ENCODE measurements around the gene NAALAD2. TPM values are rescaled to one million over a fixed set of nuclear protein-coding genes. Genes with fewer than 3 reads are reported as not detected.
A peak's percentile ranks its signal among the peaks of the same experiment; 100 is the strongest.
"Not testable (repeated sequence)": the region's sequence is repeated elsewhere in the genome, so short reads cannot be mapped to it uniquely, and the experiment has no call there.

Gene NAALAD2
- total RNA-seq, result 5.3 and 13.0 TPM in 2 replicates
- polyA plus RNA-seq, result 8.3 and 14.6 TPM in 2 replicates

DNA sequence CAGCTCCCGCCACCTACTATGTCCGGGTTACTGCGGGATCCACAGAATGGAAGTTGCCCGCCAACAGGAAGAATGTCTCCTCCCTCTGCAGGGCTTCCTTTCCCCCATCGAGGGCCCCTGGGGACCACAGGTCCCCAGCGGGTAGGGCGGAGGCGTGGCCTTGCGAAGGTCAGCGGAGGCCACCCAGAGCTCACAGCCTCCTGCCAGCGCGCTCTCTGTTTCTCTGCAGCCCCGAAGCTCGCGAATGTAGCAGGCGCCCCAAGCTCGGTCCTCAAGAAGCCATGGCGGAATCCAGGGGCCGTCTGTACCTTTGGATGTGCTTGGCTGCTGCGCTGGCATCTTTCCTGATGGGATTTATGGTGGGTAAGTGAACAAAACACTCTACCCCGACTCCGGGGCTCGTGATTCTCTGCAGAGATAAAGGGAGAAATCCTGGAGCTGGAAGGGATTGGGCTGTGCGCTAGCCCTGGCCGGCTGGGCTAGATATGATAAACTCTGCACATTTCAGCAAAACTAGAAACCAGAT lies at the start of gene NAALAD2:
TSS of gene NAALAD2 (plus strand) at position 186 of the 526 bp plus-strand sequence. CDS start at position 282, 96 bp downstream.
- peak within 1 kb of the TSS; percentile 80 for H3K4me3 ChIP-seq
- no peak within 1 kb of the TSS for H3K27ac ChIP-seq
- peaks cover 10% of the 10 kb centered on the region for H3K4me1 ChIP-seq (ENCODE audit: low read depth)
- no peaks in the 10 kb centered on the region for H3K36me3 ChIP-seq
- H3K9me3 ChIP-seq (ENCODE audit: low read depth), result no peaks in the 10 kb centered on the region
- H3K27me3 ChIP-seq, result no peaks in the 10 kb centered on the region
- DNase-seq (ENCODE audit: low read depth in 1 of 2, low spot score in 1 of 2), result peak; percentile 80 to 83
- TF ChIP-seq, protein P1, sequence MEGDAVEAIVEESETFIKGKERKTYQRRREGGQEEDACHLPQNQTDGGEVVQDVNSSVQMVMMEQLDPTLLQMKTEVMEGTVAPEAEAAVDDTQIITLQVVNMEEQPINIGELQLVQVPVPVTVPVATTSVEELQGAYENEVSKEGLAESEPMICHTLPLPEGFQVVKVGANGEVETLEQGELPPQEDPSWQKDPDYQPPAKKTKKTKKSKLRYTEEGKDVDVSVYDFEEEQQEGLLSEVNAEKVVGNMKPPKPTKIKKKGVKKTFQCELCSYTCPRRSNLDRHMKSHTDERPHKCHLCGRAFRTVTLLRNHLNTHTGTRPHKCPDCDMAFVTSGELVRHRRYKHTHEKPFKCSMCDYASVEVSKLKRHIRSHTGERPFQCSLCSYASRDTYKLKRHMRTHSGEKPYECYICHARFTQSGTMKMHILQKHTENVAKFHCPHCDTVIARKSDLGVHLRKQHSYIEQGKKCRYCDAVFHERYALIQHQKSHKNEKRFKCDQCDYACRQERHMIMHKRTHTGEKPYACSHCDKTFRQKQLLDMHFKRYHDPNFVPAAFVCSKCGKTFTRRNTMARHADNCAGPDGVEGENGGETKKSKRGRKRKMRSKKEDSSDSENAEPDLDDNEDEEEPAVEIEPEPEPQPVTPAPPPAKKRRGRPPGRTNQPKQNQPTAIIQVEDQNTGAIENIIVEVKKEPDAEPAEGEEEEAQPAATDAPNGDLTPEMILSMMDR (IDR thresholded peaks at IDR 0.05; ENCODE audit: low read depth, low read length), result no peak

DNA sequence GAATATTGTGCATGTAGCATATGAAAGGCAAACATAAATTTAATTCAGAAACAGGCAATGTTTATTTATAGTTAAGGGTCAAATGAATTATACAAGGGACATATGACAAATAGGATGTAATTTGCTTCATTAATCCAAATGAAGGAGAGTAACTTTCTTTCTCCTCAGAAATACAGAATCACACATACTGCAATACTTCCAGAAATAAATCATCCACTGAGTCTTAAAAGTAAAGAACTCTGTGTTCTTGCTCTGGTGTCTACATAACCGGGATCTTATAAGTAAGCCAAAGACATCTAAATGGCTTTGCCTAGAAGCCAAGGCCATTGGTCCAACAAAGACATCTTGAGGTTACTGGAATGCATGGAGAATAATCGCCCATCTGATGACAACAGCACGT lies 48.8 kb upstream of the NAALAD2 start, which contains the start of gene UBTFL1:
TSS of gene UBTFL1 (plus strand) at position 301 of the 400 bp plus-strand sequence. CDS start at position 301, 0 bp downstream.
- H3K36me3 ChIP-seq; DNase-seq (ENCODE audit: low read depth in 1 of 2, low spot score in 1 of 2); H3K9me3 ChIP-seq (ENCODE audit: low read depth); H3K27me3 ChIP-seq; H3K27ac ChIP-seq; H3K4me3 ChIP-seq; H3K4me1 ChIP-seq (ENCODE audit: low read depth): not testable (repeated sequence)

DNA sequence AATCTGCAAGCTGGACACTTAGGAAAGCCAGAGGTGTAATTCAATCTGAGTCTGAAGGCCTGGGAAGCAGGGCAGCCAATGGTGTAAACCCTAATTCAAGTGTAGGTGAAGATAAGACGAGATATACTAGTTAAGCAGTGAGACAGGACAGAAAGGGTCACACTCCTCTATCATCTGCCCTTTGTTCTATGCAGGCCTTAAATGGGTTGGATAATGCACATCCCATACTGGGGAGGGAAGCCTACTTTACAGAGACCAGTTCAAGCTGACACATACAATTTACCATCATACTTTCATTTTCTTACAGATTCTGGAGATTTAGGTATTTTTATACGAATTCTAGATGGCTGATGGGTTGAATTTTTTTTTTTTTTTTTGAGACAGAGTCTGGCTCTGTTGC lies 45.7 kb upstream of the NAALAD2 start:
- not testable (repeated sequence) for H3K9me3 ChIP-seq (ENCODE audit: low read depth); H3K4me1 ChIP-seq (ENCODE audit: low read depth); H3K36me3 ChIP-seq; DNase-seq (ENCODE audit: low read depth in 1 of 2, low spot score in 1 of 2); H3K27ac ChIP-seq; H3K4me3 ChIP-seq; H3K27me3 ChIP-seq

DNA sequence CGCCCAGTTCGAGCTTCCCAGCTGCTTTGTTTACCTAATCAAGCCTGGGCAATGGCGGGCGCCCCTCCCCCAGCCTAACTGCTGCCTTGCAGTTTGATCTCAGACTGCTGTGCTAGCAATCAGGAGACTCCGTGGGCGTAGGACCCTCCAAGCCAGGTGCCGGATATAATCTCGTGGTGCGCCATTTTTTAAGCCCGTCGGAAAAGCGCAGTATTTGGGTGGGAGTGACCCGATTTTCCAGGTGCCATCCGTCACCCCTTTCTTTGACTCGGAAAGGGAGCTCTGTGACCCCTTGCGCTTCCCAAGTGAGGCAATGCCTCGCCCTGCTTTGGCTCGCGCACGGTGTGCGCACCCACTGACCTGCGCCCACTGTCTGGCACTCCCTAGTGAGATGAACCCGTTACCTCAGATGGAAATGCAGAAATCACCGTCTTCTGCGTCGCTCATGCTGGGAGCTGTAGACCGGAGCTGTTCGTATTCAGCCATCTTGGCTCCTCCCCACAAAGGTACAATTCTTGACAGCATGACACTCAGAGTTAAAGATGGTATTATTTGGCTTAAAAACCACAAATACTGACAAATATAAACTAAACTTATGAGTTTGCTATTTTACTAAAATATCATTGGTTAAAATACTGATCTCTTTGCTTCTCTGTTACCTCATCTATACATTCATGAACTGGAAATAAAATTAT lies 39.1 kb upstream of the NAALAD2 start:
- not testable (repeated sequence) for DNase-seq (ENCODE audit: low read depth in 1 of 2, low spot score in 1 of 2); H3K27me3 ChIP-seq; H3K4me3 ChIP-seq; H3K27ac ChIP-seq; H3K9me3 ChIP-seq (ENCODE audit: low read depth); H3K4me1 ChIP-seq (ENCODE audit: low read depth); H3K36me3 ChIP-seq

DNA sequence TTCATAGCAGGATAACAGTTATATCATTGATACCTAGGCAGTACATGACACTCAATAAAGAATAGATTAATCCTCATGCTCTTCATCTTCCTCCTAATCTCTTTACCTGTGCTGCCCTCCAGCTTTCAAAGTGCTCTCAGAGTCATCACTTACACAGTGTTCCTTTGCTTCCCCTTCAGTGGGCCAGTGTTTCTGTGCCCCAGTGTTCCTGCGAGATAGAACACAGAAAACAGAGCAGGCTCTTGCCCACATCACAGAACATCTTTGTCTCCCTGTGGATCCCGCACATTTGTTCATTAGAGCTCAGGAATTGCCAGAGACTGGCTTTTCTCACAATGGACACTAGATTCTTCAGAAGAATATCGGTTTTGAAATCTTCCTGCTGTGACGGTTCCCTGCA lies 36.2 kb upstream of the NAALAD2 start:
- H3K4me3 ChIP-seq; H3K27me3 ChIP-seq; H3K4me1 ChIP-seq (ENCODE audit: low read depth); DNase-seq (ENCODE audit: low read depth in 1 of 2, low spot score in 1 of 2); H3K27ac ChIP-seq; H3K36me3 ChIP-seq; H3K9me3 ChIP-seq (ENCODE audit: low read depth): not testable (repeated sequence)

DNA sequence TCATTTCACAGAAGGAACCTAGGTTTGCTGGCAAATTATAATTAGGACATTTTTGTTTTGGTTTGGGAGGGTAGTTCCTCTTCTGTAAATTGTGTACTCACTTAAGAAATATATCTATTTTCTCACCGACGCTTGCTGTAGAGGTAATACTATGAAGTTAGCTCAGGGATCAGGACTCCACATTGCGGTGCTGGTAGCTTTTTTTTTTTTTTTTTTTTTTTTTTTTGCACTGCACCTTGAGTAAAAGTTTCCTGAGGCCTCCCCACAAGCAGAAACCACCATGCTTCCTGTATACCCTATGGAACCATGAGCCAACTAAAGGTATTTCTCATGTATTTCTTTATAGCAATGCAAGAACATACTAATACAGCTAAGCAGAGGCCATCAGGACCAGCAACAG lies 34.0 kb upstream of the NAALAD2 start:
- no peak overlapping the region for H3K4me3 ChIP-seq
- H3K27ac ChIP-seq, result no peak overlapping the region
- no peak for DNase-seq (ENCODE audit: low read depth in 1 of 2, low spot score in 1 of 2)
- H3K36me3 ChIP-seq, result no peaks in the 10 kb centered on the region
- H3K9me3 ChIP-seq (ENCODE audit: low read depth), result no peaks in the 10 kb centered on the region
- no peaks in the 10 kb centered on the region for H3K4me1 ChIP-seq (ENCODE audit: low read depth)
- TF ChIP-seq, protein P1 (IDR thresholded peaks at IDR 0.05; ENCODE audit: low read depth, low read length), result no peak
- H3K27me3 ChIP-seq, result no peaks in the 10 kb centered on the region

DNA sequence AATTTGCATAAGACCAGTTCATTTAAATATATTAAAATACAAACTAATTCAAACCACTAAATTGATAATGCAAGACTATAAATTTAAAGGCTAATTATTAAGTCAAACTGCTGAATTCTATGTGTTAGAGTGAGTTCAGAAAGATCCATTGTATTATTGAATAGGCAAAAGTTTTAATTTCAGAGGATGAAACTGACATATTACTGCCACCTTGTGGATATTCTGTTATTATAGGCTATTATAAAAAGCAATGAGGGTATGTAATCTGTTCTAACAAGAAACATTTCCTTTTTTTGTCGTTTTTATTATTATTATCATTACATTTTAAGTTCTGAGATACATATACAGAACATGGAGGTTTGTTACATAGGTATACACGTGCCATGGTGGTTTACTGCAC lies 20.9 kb upstream of the NAALAD2 start:
- Histone ChIP-seq H3K9me3 (ENCODE audit: low read depth) (no peaks in the 10 kb centered on the region), H3K27me3 (no peaks in the 10 kb centered on the region), H3K4me3 (no peak overlapping the region), H3K27ac (no peak overlapping the region), H3K36me3 (no peaks in the 10 kb centered on the region), H3K4me1 (ENCODE audit: low read depth) (no peaks in the 10 kb centered on the region)
- DNase-seq (ENCODE audit: low read depth in 1 of 2, low spot score in 1 of 2), result peak in 1 of 2 donors; percentile 19
- TF ChIP-seq, protein P1 (IDR thresholded peaks at IDR 0.05; ENCODE audit: low read depth, low read length), result peak; percentile 35

All from cardiac muscle cell (in vitro differentiated cells and primary cell).